Transverse colon (tissue), 4 donors: ENCODE measurements around the gene PGAM2.

Experiments
- EP300 ChIP-seq: sonication (generic); formaldehyde crosslinking; IDR thresholded peaks from one replicate; pipeline ENCODE4 v1.6.1; 2017; ENCODE audit warnings: antibody characterized with exemption, low read depth
- POLR2A ChIP-seq: fragments of 450-650 bp; IDR thresholded peaks from one replicate; pipeline ENCODE4 v1.6.1; 2016; ENCODE audit warnings: antibody characterized with exemption, mild to moderate bottlenecking, moderate library complexity
- POLR2AphosphoS5 ChIP-seq, 3 donors: sonication (generic); formaldehyde crosslinking; IDR thresholded peaks; one replicate each; pipeline ENCODE4 v1.6.1; 2016; ENCODE audit warnings: antibody characterized with exemption in 3 of 3
- TF ChIP-seq, protein P1 (sequence below), 5 experiments: fragments of 200-600 bp in 3 of 5; fragments of 450-650 bp in 2 of 5; sonication (generic) in 3 of 5; IDR thresholded peaks; 1 replicate in 2 of 5; 2 replicates in 3 of 5; pipeline ENCODE4 v1.5.1; 2016 to 2017; ENCODE audit warnings: antibody characterized with exemption in 5 of 5, inconsistent platforms in 3 of 5, mild to moderate bottlenecking in 2 of 5, moderate library complexity in 1 of 5

DNA sequence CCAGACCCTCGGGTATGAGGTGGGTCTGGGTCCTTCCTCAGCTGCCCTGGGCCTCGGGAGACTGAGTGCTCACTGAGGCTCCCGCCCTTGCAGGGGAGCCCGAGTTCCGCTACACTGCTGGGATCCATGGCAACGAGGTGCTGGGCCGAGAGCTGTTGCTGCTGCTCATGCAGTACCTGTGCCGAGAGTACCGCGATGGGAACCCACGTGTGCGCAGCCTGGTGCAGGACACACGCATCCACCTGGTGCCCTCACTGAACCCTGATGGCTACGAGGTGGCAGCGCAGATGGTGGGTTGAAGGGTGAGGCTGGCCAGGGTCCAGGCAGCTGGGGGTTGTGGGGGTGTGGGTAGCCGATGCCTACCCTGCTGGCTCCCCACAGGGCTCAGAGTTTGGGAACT lies 46.4 kb upstream of the PGAM2 start:
- TF ChIP-seq, protein P1, sequence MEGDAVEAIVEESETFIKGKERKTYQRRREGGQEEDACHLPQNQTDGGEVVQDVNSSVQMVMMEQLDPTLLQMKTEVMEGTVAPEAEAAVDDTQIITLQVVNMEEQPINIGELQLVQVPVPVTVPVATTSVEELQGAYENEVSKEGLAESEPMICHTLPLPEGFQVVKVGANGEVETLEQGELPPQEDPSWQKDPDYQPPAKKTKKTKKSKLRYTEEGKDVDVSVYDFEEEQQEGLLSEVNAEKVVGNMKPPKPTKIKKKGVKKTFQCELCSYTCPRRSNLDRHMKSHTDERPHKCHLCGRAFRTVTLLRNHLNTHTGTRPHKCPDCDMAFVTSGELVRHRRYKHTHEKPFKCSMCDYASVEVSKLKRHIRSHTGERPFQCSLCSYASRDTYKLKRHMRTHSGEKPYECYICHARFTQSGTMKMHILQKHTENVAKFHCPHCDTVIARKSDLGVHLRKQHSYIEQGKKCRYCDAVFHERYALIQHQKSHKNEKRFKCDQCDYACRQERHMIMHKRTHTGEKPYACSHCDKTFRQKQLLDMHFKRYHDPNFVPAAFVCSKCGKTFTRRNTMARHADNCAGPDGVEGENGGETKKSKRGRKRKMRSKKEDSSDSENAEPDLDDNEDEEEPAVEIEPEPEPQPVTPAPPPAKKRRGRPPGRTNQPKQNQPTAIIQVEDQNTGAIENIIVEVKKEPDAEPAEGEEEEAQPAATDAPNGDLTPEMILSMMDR (IDR thresholded peaks at IDR 0.05): no peak
- TF ChIP-seq EP300 (no peak), POLR2AphosphoS5 (IDR thresholded peaks at IDR 0.05) (no peak), POLR2A (no peak)
